T-helper 9 cell (primary cell): ENCODE measurements around the gene LRRN2.
"Not testable (repeated sequence)": the region's sequence is repeated elsewhere in the genome, so short reads cannot be mapped to it uniquely, and the experiment has no call there.

Experiments
- DNase-seq: peaks from one replicate; pipeline ENCODE4 v3.0.0-alpha.2; 2020

Gene LRRN2

DNA sequence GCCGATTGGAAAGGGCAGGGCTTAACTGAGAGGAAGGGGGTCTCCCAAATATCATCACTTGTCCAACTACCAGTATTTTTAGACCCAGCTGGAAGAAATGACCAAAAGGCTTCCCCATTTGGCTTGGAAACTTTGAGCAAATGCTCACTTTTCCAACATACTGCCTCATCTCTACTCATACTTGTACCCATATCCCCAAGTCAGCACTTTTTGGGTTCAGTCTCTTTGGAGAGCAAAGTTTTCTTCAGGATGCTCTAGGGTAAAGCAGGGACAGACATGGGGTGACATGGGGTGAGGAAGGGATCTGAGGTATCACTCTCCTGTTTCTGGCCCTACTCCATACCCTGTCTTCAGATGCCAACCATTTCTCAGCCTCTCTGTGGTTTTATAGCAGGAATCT is 27.2 kb downstream of the LRRN2 start:
- no peak for DNase-seq

DNA sequence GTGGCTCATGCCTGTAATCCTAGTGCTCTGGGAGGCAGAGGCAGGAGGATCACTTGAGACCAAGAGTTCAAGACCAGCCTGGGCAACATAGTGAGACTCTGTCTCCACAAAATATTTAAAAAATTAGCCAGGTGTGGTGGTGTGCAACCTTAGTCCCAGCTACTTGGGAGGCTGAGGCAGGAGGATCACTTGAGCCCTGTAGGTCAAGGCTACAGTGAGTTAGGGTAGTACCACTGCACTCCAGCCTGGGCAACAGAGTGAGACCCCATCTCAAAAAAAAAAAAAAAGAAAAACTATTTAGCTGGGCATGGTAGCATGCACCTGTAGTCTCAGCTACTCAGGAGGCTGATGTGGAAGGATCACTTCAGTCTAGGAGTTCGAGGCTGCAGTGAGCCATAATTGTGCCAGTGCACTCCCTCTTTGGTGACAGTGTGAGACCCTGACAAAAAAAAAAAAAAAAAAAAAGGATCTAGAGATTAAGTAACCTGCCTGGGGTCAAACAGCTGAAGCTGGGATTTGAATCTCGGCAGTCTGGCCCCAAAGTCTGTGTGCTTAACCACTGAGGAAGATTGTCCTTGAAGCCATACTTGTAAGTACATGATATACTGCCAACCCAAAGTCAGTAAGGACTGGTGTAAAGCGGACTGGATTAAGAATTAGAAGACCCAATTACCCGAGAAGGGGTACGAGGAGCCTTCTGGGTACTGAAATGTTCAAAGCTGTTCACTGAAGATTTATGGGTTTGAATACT is 31.8 kb downstream of the LRRN2 start:
- DNase-seq: no peak

DNA sequence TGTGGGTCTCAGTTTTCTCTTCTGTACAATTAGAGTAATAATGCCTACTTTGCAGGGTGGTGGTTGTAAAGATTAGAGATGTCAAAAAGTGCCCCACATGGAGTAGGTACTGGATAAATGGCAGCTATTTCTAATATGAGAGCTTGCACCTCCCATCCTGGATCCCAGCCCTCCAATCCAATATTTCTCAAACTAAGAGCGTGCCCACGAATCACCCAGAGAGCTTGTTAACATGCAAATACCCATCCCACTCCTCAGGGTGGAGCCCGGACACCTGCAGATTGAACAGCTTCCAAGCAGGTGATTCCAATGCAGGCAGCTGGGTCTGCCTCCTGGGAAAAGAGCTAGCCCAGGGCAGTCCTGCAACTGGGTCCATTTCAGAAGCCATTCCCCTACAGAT is 33.0 kb downstream of the LRRN2 start:
- DNase-seq: no peak

DNA sequence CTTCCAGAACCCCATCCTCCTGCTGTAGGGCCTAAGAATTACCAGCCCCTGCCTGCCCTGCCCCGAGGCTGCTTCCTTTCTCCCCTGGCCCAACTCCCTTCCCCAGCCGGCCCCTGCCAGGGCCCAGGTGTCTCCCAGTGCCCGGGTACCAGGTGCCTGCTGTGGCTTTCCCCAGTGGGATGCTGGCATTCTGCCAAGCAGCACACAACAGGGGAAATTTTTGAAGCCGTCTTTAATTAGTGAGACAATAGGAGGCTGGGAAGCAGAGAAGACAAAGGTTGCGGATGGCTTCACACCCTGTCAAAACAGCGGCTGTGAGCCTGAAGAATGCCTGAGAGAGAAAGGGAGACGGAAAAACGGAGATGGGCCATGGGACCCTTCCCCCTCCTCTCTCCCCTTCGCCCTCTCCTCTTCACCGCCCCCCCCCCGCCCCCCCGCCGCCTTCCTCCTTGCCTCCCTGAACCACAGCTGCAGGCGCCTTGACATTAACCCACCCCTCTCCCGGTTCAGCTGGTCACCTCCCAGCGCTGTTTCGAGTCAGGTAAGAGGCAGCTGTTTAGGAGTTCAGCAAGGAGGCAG is 33.6 kb downstream of the LRRN2 start:
- no peak for DNase-seq

DNA sequence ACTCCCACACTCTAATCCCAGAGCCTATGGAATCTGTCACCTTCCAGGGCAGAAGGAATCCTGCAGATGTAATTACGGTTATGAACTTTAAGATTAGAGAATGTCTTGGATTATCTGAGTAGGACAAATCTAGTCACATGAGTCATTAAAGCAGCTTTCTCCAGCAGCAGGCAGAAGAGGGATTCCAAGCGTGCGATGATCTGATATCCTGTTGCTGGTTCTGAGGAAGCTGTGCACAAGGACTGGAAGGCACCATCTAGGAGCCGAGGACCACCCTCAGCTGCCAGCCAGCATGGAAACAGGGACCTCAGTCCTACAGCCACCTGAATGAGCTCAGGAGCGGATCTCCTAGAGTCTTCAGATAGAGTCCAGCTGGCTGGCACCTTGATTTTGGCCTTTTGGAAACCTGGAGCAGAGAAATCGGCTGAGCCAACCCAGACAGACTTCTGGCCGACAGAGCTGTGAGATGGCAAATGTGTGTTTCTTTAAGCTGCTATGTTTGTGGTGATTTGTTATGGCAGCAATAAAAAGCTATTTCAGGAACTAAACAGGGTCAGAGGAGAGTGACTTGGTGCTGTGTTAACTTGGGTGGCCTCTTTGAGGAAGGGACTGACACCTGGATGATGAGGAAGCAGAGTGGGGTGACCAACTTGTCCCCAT is 34.5 kb downstream of the LRRN2 start:
- DNase-seq: no peak

DNA sequence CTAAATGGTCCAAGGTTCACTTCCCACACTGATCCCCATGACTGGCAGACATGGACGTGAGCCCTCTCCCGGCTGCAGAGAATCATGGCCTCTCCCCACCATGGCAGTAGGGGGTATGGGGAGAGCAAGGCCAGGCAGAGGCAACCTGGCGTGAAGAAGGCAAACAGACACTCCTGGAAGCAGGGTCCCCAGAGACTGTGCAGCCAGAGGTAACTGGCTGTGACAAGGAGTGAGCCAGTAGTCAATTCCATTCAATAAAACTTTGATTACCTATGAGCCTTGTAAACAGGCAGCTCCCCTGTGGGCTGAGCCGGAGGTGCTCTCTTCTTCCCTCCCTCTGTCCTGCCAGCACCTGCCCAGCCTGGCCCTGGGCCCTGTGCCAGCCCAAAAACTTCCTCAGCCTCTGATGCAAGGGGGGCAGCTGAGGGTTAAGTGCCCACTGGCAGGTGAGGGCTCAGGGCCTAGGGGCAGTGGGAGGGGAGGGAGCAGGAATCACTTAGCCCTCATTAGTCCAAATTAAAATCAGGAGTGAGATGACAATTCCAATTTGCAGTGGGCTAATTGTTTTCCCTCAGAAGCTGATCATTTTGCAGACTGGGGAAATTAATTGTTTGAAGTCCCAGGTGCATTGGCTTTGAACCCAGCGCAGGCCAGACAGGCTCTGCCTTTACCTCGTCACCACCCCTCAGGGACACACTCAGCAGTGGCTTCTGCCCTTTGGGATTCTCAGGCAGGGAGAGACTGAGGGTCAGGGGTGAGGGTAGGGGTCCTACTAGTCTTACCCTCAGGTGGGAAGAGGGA is 35.6 kb downstream of the LRRN2 start:
- no peak for DNase-seq

DNA sequence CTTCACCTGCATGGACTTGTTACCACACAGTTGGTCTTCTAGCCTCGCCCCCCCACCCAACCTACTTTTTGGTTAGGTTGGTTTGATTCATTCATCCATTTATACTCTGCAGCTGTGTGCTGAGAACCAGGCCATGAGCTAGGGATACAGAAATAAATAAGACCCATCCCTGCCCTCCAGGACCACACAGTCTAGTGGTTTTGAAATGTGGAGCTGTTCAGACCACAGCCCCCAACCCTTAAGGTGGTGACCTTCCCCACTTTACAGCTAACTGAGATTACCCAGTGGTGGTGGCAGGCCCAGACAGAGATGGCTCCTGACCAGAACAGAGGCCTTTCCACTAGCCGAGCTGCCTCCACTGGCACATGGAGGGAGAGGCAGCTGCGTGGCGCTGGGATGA is 37.0 kb downstream of the LRRN2 start:
- no peak for DNase-seq

DNA sequence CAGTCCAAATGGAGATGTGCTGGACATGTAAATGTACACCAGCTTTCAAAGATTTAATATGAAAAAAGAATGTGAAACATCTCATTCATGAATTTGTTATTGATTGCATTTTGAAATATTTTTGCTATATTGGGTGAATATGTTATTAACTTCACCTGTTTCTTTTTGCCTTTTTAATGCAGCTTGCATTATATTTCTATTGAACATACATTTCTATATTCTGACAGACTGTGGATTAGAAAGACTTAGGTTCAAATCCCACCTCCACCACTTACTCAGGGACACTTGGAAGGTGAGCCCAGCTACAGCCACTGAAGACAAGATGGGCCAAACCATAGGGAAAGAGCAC is 37.8 kb downstream of the LRRN2 start:
- no peak for DNase-seq

DNA sequence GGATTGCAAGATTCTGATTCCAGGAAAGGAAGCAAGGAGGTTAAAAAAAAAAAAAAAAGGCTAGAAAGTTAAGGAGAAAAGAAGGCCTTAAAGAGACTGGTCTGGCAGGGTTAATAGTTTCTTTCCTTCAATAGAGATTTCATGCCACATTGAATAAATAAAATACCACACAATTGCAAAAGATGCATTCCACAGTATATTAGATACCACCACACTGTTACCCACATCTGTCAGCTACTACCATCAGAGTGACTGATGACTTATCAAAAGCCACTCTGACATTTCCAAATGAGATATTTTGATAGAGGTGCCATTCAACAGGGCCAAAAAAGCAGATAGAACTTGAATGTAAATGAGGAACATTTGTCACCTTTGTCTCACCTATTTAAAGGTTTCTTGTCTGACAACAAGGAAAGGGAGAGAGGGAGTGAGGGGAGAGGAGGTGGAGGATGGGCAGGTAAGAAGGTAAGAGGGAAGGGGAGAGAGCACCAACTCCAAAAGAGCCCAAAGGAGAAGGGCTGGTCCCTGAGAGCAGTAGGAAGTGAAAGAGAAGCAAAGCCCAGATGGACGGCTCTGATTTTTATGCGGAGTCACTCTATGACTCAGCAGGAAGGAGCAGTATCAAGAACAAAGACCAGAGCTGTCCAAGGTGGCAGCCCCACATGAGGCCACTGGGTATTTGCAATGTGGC is 38.3 kb downstream of the LRRN2 start:
- DNase-seq: no peak

DNA sequence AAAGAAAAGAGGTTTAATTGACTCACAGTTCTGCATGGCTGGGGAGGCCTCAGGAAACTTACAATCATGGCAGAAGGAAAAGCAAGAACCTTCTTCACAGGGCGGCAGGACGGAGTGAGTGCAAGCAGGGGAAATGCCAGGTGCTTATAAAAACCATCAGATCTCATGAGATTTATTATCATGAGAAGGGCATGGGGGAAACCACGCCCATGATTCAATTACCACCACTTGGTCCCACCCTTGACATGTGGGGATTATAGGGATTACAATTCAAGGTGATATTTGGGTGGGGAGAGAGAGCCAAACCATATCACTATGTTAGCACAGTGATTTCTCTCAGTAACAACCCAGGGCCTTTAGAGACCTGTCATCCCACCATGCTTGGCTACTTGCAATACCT is 39.9 kb downstream of the LRRN2 start:
- DNase-seq: no peak

DNA sequence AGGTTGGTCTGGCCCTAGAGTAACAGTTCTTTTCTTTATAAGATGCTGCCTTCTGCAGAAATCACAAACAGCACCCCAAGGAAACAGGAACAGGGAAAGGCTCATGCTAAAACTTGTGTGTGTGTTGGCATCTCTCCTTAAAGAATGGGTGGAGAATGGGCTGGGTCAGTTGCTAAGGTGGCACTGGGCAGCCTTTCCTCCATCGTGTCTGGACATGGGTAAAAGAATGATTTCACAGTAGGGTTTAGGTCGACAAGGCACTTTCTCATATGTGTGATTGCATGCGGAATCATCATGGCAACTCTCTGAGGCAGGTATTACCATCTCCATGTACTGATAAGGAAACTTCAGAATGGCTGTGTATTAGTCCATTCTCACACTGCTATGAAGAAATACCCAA is 40.3 kb downstream of the LRRN2 start:
- no peak for DNase-seq

DNA sequence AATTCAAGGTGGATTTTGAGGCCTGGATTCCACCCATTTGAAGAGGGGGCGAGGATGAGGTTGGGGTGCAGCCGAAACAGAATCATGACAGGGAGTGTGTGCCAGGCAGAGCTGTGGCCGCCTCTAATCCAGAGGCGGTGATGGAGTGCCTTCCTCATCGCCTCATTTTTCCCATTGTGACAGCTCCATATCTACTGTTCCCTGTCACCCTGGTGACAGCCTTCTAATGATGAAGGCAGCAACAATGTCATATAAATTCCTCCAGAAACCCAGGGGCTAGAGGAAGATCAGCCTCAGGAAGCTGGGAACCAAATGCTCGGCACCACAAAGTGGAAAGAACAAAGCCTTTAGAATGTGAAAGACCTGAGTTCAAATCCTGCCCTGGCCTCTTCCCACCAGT is 42.0 kb downstream of the LRRN2 start:
- DNase-seq: no peak

DNA sequence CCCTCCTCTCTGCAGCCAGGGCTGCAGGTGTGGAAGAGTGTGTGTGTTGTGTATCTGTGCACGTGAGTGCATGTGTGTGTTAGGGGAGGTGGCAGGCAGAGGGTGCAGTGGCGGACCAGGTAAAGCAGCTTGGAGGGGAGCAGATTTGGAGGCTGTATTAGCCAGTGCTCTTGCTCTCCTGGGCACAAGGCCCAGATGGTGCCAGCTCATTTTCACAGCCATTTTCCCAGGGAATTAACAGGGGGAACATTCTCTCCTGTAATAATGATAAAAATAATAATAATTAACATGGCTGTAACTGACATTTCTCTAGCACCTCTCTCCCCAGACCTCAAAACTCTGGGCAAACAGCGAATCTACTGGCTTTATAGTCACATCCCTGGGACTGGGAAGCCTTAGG is 43.6 kb downstream of the LRRN2 start:
- no peak for DNase-seq

DNA sequence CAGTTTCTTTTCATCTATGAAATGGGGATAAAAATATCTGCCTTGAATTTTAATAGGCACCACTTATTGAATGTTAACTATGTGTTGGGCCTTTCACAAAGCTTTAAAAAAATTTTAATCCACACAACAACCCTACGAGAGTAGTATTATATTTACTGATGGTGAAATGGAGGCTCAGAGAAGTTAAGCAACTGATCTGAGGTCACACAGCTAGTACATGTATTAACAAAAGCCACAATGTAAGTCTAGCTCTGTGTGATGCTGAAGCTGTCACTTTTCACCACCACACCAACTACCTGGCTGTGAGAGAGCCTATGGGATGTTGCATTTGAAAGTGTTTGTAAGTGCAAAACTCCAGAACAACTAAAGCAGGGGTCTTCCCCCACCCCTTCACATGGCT is 44.1 kb downstream of the LRRN2 start:
- DNase-seq: no peak

DNA sequence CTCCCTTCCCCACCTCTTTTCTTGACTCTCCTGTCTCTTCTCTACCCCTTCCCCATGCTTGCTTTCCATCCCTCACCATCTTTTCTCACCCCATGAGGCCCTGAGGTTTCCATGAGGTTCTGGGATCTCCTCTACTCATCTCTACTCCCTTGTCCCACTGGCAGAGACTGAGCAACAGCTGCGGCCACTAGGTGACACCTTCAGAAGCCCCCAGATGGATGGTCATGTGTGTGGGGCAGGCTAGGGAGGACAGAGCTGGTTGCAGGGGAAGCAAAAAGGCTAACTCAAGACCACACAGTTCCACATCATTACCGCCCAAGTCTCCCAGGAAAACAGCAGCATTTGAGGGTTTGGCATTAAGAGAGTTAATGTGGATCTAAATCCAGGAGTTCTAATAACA is 45.0 kb downstream of the LRRN2 start:
- DNase-seq: no peak

DNA sequence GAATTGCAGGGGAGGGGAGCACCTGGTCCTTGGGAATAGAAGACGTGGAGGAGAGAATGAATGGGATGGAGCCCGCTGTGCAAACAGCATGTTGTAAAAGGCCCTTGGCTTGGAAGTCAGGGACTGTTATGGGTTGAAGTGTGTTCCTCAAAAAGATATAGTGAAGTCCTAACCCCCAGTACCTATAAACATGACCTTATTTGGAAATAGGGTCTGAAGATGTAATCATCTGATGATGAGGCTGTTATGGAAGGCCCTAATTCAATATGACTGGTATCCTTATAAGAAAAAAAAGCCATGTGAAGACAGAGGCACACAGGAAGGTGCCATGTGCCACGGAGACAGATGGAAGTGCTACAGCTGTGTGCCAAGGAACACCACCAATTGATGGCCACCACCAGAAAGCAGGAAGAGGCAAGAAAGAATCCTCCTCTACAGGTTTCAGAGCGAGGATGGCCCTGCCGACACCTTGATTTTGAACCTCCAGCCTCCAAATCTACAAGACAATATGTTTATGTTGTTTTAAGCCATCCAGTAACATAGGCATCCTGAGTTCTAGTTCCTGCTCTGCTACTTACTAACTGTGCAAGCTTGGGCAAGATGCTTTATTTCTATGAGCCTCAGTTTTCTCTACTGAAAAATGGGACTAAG is 51.2 kb downstream of the LRRN2 start:
- DNase-seq: no peak

DNA sequence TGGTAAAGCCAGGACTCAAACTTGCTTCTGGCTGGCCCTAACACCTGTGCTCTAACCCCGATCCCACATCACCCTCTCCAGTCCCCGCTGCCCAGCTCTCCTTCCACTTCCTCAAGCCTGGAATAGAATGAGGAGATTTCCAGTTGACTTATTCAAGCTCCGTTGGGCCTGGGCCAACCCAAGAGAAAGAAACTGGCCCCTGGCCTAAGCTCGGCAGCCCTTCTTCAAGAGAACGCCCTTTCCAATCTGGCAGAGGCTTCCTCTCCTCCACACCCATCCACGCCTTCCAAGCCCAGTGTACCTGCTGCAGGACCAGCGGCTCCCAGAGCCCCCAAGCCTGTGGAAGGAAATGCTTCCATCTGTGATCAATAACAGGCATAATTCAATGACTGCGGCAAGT is 51.9 kb downstream of the LRRN2 start:
- no peak for DNase-seq

DNA sequence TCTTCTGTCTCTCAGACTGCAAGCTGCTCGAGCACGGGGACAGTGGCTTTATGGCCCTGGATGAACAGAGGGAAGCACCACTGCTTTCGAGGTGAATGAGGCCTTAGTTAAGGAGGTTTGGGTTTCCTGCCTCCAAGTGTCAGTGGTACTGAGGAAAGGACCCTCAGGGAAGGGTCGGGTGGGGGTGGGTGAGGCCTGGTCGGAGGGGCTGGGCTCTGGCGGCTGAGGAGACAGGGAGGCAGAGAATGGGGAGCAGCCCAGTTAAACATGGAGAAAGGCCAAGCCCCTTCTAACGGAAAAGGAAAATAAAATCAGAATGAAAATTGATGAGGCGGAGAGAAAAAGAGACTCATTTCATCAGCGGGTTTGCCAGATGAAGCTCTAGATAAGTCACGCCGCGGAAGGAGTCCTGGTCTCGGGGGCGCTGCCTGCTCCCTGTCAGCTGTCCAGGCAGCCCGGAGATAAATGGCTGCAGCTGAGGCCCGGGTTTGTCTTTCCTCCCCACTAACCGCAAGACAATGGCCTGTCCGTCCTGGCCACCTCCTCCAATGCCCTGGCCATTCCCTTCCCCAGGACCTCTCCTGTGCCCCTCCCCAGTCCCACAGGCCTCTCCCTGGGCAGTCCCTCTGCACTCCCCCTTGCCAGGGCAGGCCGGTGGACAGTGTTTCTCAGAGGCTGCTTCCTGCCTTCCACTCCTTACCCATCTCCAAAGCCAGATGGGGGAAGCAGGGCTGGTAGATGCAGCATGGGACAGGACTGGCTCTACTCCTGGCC is 55.2 kb downstream of the LRRN2 start:
- DNase-seq: no peak

DNA sequence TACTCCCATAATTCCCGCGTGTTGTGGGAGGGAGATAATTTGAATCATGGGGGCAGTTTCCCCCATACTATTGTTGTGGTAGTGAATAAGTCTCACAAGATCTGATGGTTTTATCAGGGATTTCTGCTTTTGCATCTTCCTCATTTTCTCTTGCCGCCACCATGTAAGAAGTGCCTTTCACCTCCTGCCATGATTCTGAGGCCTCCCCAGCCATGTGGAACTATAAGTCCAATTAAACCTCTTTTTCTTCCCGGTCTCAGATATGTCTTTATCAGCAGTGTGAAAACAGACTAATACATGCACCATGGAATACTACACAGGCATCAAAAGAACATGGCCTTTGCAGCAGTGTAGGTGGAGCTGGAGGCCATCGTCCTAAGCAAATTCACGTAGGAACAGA is 56.1 kb downstream of the LRRN2 start:
- not testable (repeated sequence) for DNase-seq

DNA sequence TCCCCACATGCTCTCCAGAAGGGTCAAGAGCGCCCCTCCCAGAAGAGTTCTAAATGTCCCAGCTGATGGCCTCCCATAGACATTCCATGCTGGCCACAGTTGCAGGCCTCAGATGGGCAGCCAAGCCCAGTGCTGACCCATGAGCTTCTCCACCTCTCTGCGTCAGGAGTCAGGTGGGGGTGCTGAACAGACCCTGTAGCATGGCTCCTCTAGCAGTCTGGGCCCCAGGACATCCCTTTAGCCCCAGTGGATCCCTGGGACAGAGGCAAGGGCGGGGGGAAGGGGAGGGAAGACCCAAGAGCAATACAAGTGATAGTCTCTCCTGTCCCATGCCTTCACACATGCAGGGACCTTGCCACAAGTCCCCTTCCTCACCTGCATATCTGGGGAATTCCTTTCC is 56.7 kb downstream of the LRRN2 start:
- no peak for DNase-seq

DNA sequence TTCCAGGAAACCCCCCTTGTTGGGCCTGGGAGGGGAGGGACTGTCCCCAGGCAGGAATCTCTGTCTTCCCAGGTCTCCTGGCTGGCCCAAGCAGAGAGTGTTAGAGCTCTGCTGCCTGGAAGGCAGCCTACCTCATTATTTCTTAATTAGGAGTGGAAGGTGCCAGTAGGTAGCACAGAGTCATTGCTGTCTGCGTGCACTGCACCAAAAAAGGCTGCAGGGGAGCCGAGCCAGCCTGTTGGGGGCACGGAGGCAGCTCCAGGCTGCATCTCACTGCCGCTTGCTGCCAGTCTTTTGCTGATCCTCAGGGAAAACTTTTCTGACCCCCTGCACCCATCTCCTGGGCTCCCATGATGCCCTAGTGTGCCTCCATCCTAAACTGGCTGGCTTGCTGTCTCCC is 58.1 kb downstream of the LRRN2 start:
- no peak for DNase-seq

DNA sequence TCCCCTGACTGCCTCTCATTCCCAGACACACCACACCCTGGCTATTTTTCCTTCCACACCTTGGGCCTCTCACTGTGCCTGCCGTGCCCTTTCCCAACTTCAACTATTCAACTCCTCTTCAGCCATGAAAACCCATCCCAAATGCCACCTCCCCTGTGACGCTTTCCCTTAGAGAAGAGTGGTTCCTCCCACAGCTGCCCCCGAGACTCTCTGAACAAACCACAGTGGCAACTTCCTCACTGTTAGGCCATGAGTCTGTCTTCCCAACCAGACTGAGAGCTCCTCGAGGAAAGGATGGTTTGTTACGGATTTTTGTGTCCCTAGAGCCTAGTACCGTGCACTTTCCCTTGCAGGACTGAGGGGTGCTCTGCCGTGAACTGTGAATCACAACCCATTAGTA is 59.2 kb downstream of the LRRN2 start:
- DNase-seq: no peak
